ENCODE data around the gene GFRA4.

GRCh38 chr20:3678198-3678597, 15.0 kb upstream of the GFRA4 start:
- TF ChIP-seq CTCF (conservative IDR thresholded peaks at IDR 0.05; ENCODE audit: low read length) = no peak
- no peak for TF ChIP-seq EZH2phosphoT487 (IDR thresholded peaks at IDR 0.05; ENCODE audit: borderline replicate concordance)

All from Loucy (cell line).